Panc1 (cell line): ENCODE measurements around the gene ARL13B. TPM values are rescaled to one million over a fixed set of nuclear protein-coding genes. Genes with fewer than 3 reads are reported as not detected.
"Not testable (repeated sequence)": the region's sequence is repeated elsewhere in the genome, so short reads cannot be mapped to it uniquely, and the experiment has no call there.

ENCODE experiments used
- ATAC-seq: fragments of 200-7000 bp; cut with Tn5 transposase; 2 replicates; pipeline ENCODE4 v1.9.1; 2020; ENCODE audit warnings: mild to moderate bottlenecking, moderate library complexity
- BruUV-seq: library from RNA; stranded (reverse); fragments of 400-500 nt; replicated peaks from 2 replicates; lab custom pipeline; 2021; lab: Mats Ljungman, UMichigan
- CTCF ChIA-PET: fragments of 300-600 bp; sonication (Branson Sonifier 250); formaldehyde crosslinking; loops from one replicate; lab custom pipeline; 2022; ENCODE audit warnings: antibody characterized with exemption; lab: Charles Lee
- POLR2A ChIA-PET: fragments of 300-600 bp; sonication (Branson Sonifier 250); formaldehyde crosslinking; loops from one replicate; lab custom pipeline; 2022; ENCODE audit warnings: antibody characterized with exemption; lab: Charles Lee
- DNase-seq: peaks from one replicate; pipeline ENCODE4 v3.0.0-alpha.2; 2010; ENCODE audit warnings: low read depth, low spot score
- H3K27ac ChIP-seq: 2 replicates; pipeline ENCODE4 v1.5.1; 2011; ENCODE audit warnings: mild to moderate bottlenecking, low read length, inconsistent platforms
- H3K27me3 ChIP-seq: fragments of 200-500 bp; sonication (Bioruptor generic); 2 replicates; pipeline ENCODE4 v1.6.0; 2014; ENCODE audit warnings: low read length, inconsistent platforms; ENCODE audit not compliant: control insufficient read depth, insufficient read depth
- H3K36me3 ChIP-seq: fragments of 200-500 bp; sonication (Bioruptor generic); 2 replicates; pipeline ENCODE4 v1.5.1; 2014; ENCODE audit warnings: inconsistent platforms, mild to moderate bottlenecking, low read length, moderate library complexity; ENCODE audit not compliant: control insufficient read depth, insufficient read depth
- H3K4me1 ChIP-seq: 2 replicates; pipeline ENCODE4 v1.5.1; 2011; ENCODE audit warnings: inconsistent platforms, mild to moderate bottlenecking, low read length, moderate library complexity; ENCODE audit not compliant: control insufficient read depth, insufficient read depth
- H3K4me3 ChIP-seq, 2 experiments: 2 replicates each; pipeline ENCODE4 v1.5.1; 2011 to 2012; ENCODE audit warnings: low read depth in 2 of 2, low read length in 2 of 2, mild to moderate bottlenecking in 2 of 2, inconsistent platforms in 1 of 2, moderate library complexity in 1 of 2
- H3K9me3 ChIP-seq: fragments of 200-500 bp; sonication (Bioruptor generic); 2 replicates; pipeline ENCODE4 v1.5.1; 2014; ENCODE audit warnings: low read depth, mild to moderate bottlenecking, inconsistent platforms, low read length, moderate library complexity; ENCODE audit not compliant: control insufficient read depth, insufficient read depth
- POLR2AphosphoS5 ChIP-seq: IDR thresholded peaks from 2 replicates; pipeline ENCODE4 v1.6.1; 2012; ENCODE audit warnings: mild to moderate bottlenecking, low read depth, low read length, moderate library complexity
- SIN3A ChIP-seq: IDR thresholded peaks from 2 replicates; pipeline ENCODE4 v1.6.1; 2012; ENCODE audit warnings: low read depth, mild to moderate bottlenecking, low read length, moderate library complexity, borderline replicate concordance; ENCODE audit not compliant: insufficient read depth
- TCF7L2 ChIP-seq: IDR thresholded peaks from 2 replicates; pipeline ENCODE4 v1.6.1; 2011; ENCODE audit warnings: mild to moderate bottlenecking, low read depth, low read length, inconsistent platforms
- in situ Hi-C: cut with HindIII; loops from 2 replicates; pipeline ENCODE4 v1.10.0; 2016; ENCODE audit warnings: low sequenced_read_pairs, low pct_unique_long_range_greater_than_20kb
- intact Hi-C: fragments of 100-400 bp; cut with micrococcal nuclease; formaldehyde crosslinking; loops from one replicate; pipeline ENCODE4 v1.10.0; 2022; ENCODE audit not compliant: unreplicated experiment
- total RNA-seq: library from RNA; stranded (reverse); gene quantifications from one replicate; pipeline ENCODE4 v1.2.1, GENCODE V29; 2021; ENCODE audit not compliant: unreplicated experiment
- TF ChIP-seq, protein P1 (sequence below), 2 experiments: IDR thresholded peaks; 2 replicates each; pipeline ENCODE4 v1.6.1; 2011 to 2012; ENCODE audit warnings: low read depth in 2 of 2, control low read depth in 1 of 2, low read length in 1 of 2, mild to moderate bottlenecking in 1 of 2, moderate library complexity in 1 of 2; ENCODE audit not compliant: insufficient read depth in 1 of 2
- TF ChIP-seq, protein P2 (sequence below): fragments of 450-650 bp; IDR thresholded peaks from 2 replicates; pipeline ENCODE4 v1.5.1; 2017; ENCODE audit warnings: mild to moderate bottlenecking

ARL13B gene
- total RNA-seq, 1 experiment from 2014 or later, result 26.6 TPM

DNA sequence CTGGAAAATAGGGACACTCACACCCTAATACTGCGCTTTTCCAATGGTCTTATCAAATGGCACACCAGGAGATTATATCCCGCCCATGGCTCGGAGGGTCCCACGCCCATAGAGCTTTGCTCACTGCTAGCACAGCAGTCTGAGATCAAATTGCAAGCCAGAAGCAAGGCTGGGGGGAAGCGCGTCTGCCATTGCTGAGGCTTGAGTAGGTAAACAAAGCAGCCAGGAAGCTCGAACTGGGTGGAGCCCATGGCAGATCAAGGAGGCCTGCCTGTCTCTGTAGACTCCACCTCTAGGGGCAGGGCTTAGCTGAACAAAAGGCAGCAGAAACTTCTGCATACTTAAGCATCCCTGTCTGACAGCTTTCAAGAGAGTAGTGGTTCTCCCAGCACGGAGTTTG is 30.0 kb upstream of the ARL13B start:
- DNase-seq, H3K27me3 ChIP-seq, H3K27ac ChIP-seq, BruUV-seq, H3K36me3 ChIP-seq, H3K4me1 ChIP-seq, POLR2A ChIA-PET, H3K9me3 ChIP-seq, CTCF ChIA-PET, in situ Hi-C loops, ATAC-seq, intact Hi-C loops: not testable (repeated sequence)
- H3K4me3 ChIP-seq, result peak overlapping the region in 1 of 2 experiments; percentile 18; a peak in 2 of 4 replicates

DNA sequence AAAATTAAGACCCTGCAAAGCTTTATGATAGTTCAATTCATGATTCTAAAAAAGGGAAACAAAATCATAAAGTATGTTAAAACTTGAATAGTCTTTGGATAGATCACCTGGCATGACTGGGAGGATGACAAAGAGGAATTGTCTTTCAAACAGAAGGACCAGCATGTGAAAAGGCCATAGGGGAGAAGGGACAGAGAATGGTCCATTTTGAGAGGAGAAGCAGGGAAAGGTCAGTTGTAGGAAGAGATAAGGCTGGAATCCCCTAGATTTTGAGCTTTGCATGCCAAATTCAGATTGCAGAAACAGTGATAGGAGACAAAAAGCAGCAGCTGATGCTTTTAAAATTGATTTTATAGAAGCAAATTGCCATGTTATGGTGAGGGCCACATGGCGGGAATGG is 18.9 kb upstream of the ARL13B start:
- no TSS peak for BruUV-seq
- CTCF ChIA-PET, result no interaction called here

DNA sequence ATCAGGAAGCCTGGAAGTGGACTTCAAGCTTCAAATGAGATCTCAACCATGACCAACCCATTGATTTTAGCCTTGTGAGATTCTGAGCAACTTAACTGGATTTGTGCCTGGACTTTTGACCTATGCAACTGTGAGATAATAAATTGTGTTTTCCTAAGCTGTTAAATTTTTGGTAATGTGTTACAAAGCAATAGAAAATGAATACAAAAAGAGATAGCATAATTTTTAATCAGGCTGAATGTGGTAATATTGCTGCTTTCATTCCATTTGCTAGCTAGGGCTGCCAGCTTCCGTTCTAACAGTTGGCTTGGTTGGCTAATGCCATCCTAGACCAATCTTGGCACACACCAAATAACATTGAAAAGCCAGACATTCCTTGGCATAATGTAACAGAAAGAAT is 18.5 kb upstream of the ARL13B start:
- BruUV-seq, result no TSS peak
- CTCF ChIA-PET, result no interaction called here
- Histone ChIP-seq H3K27ac (no peak overlapping the region), H3K9me3 (no peaks in the 10 kb centered on the region), H3K36me3 (no peaks in the 10 kb centered on the region), H3K4me3 (no peak overlapping the region), H3K4me1 (no peaks in the 10 kb centered on the region), H3K27me3 (no peaks in the 10 kb centered on the region)
- in situ Hi-C loops, result no loop called here
- ATAC-seq (no peak), DNase-seq (no peak)
- TF ChIP-seq, protein P1, sequence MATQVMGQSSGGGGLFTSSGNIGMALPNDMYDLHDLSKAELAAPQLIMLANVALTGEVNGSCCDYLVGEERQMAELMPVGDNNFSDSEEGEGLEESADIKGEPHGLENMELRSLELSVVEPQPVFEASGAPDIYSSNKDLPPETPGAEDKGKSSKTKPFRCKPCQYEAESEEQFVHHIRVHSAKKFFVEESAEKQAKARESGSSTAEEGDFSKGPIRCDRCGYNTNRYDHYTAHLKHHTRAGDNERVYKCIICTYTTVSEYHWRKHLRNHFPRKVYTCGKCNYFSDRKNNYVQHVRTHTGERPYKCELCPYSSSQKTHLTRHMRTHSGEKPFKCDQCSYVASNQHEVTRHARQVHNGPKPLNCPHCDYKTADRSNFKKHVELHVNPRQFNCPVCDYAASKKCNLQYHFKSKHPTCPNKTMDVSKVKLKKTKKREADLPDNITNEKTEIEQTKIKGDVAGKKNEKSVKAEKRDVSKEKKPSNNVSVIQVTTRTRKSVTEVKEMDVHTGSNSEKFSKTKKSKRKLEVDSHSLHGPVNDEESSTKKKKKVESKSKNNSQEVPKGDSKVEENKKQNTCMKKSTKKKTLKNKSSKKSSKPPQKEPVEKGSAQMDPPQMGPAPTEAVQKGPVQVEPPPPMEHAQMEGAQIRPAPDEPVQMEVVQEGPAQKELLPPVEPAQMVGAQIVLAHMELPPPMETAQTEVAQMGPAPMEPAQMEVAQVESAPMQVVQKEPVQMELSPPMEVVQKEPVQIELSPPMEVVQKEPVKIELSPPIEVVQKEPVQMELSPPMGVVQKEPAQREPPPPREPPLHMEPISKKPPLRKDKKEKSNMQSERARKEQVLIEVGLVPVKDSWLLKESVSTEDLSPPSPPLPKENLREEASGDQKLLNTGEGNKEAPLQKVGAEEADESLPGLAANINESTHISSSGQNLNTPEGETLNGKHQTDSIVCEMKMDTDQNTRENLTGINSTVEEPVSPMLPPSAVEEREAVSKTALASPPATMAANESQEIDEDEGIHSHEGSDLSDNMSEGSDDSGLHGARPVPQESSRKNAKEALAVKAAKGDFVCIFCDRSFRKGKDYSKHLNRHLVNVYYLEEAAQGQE (IDR thresholded peaks at IDR 0.05; ENCODE audit: insufficient read depth in 1 of 2, low read depth in 2 of 2, low read length in 1 of 2), result no peak
- TF ChIP-seq TCF7L2 (no peak), POLR2AphosphoS5 (no peak)
- TF ChIP-seq, protein P2, sequence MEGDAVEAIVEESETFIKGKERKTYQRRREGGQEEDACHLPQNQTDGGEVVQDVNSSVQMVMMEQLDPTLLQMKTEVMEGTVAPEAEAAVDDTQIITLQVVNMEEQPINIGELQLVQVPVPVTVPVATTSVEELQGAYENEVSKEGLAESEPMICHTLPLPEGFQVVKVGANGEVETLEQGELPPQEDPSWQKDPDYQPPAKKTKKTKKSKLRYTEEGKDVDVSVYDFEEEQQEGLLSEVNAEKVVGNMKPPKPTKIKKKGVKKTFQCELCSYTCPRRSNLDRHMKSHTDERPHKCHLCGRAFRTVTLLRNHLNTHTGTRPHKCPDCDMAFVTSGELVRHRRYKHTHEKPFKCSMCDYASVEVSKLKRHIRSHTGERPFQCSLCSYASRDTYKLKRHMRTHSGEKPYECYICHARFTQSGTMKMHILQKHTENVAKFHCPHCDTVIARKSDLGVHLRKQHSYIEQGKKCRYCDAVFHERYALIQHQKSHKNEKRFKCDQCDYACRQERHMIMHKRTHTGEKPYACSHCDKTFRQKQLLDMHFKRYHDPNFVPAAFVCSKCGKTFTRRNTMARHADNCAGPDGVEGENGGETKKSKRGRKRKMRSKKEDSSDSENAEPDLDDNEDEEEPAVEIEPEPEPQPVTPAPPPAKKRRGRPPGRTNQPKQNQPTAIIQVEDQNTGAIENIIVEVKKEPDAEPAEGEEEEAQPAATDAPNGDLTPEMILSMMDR, result no peak
- intact Hi-C loops, result no loop called here
- POLR2A ChIA-PET, result no interaction called here

More for the DNA sequence above, 18.9 kb upstream of the ARL13B start:
- intact Hi-C loops (no loop called here), in situ Hi-C loops (no loop called here)
- DNase-seq (no peak), ATAC-seq (no peak)
- H3K27ac ChIP-seq, result no peak overlapping the region
- H3K4me1 ChIP-seq, result no peaks in the 10 kb centered on the region
- TF ChIP-seq SIN3A (no peak), TCF7L2 (no peak), POLR2AphosphoS5 (no peak)
- TF ChIP-seq, protein P2, result no peak
- TF ChIP-seq, protein P1 (IDR thresholded peaks at IDR 0.05; ENCODE audit: insufficient read depth in 1 of 2, low read depth in 2 of 2, low read length in 1 of 2), result no peak
- H3K9me3 ChIP-seq, result no peaks in the 10 kb centered on the region
- H3K4me3 ChIP-seq, result no peak overlapping the region
- no peaks in the 10 kb centered on the region for H3K36me3 ChIP-seq
- no peaks in the 10 kb centered on the region for H3K27me3 ChIP-seq
- POLR2A ChIA-PET, result no interaction called here
